NCI-H2029 (cell line): ENCODE measurements around the gene UBE2L5.

Source experiments
- DNase-seq: peaks from one replicate; lab custom pipeline; 2025; lab: John Stamatoyannopoulos, UW

Gene UBE2L5

GRCh38 chr13:30477346-30478195, 55.3 kb downstream of the UBE2L5 start:
- no peak for DNase-seq
